Mucosa of descending colon (tissue), 3 donors: ENCODE measurements around the gene BLCAP. TPM values are rescaled to one million over a fixed set of nuclear protein-coding genes. Genes with fewer than 3 reads are reported as not detected.

ENCODE experiments used
- ATAC-seq: fragments of 200-7000 bp; cut with Tn5 transposase; one replicate; pipeline ENCODE4 v1.9.1; 2020; ENCODE audit warnings: mild to moderate bottlenecking, moderate library complexity
- DNase-seq, 3 donors: peaks; one replicate each; pipeline ENCODE4 v3.0.0-alpha.2; 2020
- H3K36me3 ChIP-seq: fragments of 200-600 bp; one replicate; pipeline ENCODE4 v1.8.0; 2021; ENCODE audit warnings: low read depth, mild to moderate bottlenecking
- H3K4me1 ChIP-seq: fragments of 200-600 bp; one replicate; pipeline ENCODE4 v1.8.0; 2021; ENCODE audit warnings: low read depth, mild to moderate bottlenecking
- H3K4me3 ChIP-seq: fragments of 200-600 bp; one replicate; pipeline ENCODE4 v1.8.0; 2021; ENCODE audit warnings: mild to moderate bottlenecking
- H3K9me3 ChIP-seq: fragments of 200-600 bp; one replicate; pipeline ENCODE4 v1.8.0; 2021; ENCODE audit warnings: mild to moderate bottlenecking
- intact Hi-C, 2 donors: fragments of 100-400 bp; cut with DNase I in 1 of 2; cut with micrococcal nuclease in 1 of 2; formaldehyde crosslinking; loops; one replicate each; pipeline versions ENCODE4 v1.11.0 to v1.11.1; 2022; cut with DNase I, micrococcal nuclease
- total RNA-seq, 3 donors: library from RNA; stranded (reverse); fragmentation: NEBNext Ultra II Directional in 2 of 3; extraction: Animal tissue kit (Norgen Biotek cat#: 25700) in 2 of 3; gene quantifications; one replicate each; pipeline versions ENCODE4 v1.2.1 to v1.2.4, GENCODE V29; 2021 to 2023
- TF ChIP-seq, protein P1 (sequence below): fragments of 200-600 bp; IDR thresholded peaks from one replicate; pipeline ENCODE4 v1.8.0; 2022; ENCODE audit warnings: antibody characterized with exemption, mild to moderate bottlenecking
- donor health status: DM: no; HTN: no; CAD: no; lungs with moderate emphysema.
- donor health status: DM: no; HTN: no; CAD: no.
- donor health status: DM: no; HTN: yes; CAD: no.

The BLCAP gene
- total RNA-seq, 3 donors from 2014 or later: 87.9 to 110 (median 108) TPM

DNA sequence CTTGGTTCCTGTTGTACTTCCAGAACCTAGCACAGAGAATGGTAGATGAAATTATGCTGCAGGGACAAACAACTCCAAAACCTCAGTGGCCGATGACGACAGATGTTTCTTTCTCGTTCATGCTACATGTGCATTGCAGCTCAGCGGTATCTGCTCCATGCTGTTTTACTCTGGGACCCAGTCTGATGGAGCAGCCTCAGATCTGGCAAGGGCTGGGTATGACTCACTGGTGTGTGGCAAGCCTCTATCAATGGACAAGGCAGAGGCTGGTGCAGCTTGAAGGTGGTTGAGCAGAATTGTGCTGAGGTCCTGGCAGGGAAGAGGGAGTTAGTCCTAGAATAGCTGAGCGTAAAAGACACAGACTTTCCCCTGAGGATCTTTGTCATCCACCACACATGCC lies 10.3 kb upstream of the BLCAP start:
- Histone ChIP-seq H3K9me3 (no peaks in the 10 kb centered on the region), H3K36me3 (no peaks in the 10 kb centered on the region), H3K4me1 (peaks cover 26% of the 10 kb centered on the region), H3K4me3 (no peak overlapping the region)
- TF ChIP-seq, protein P1, sequence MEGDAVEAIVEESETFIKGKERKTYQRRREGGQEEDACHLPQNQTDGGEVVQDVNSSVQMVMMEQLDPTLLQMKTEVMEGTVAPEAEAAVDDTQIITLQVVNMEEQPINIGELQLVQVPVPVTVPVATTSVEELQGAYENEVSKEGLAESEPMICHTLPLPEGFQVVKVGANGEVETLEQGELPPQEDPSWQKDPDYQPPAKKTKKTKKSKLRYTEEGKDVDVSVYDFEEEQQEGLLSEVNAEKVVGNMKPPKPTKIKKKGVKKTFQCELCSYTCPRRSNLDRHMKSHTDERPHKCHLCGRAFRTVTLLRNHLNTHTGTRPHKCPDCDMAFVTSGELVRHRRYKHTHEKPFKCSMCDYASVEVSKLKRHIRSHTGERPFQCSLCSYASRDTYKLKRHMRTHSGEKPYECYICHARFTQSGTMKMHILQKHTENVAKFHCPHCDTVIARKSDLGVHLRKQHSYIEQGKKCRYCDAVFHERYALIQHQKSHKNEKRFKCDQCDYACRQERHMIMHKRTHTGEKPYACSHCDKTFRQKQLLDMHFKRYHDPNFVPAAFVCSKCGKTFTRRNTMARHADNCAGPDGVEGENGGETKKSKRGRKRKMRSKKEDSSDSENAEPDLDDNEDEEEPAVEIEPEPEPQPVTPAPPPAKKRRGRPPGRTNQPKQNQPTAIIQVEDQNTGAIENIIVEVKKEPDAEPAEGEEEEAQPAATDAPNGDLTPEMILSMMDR: no peak
- intact Hi-C loops: loop anchor here (10.0 kb wide), 2 partner anchors 153 to 343 kb away; no protein-coding TSS in a partner anchor
- DNase-seq (no peak), ATAC-seq (peak; percentile 23)

DNA sequence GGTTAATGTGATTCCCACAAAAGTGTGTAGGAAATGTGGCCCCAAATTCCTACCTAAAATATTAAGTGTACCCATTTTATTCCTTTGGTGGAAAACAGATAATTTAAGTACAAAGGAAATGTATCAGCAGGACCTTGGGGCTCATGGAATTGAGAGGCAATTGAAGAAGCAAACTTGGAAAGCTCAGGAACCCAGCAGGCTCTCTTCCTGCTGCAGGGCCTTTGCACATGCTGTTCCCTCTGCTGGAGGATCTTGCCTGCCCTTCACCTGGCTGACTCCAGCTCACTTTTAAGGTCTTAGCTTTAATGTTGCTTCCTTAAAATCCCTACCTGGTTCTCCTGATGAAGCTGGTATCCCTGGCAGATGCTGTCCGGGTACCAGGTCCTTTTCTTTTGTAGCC lies 9.8 kb upstream of the BLCAP start:
- intact Hi-C loops: loop anchor here (10.0 kb wide), 2 partner anchors 153 to 343 kb away; no protein-coding TSS in a partner anchor
- H3K4me1 ChIP-seq: peaks cover 22% of the 10 kb centered on the region
- TF ChIP-seq, protein P1: no peak
- no peak overlapping the region for H3K4me3 ChIP-seq
- ATAC-seq (no peak), DNase-seq (no peak)
- H3K9me3 ChIP-seq: no peaks in the 10 kb centered on the region
- H3K36me3 ChIP-seq: no peaks in the 10 kb centered on the region

DNA sequence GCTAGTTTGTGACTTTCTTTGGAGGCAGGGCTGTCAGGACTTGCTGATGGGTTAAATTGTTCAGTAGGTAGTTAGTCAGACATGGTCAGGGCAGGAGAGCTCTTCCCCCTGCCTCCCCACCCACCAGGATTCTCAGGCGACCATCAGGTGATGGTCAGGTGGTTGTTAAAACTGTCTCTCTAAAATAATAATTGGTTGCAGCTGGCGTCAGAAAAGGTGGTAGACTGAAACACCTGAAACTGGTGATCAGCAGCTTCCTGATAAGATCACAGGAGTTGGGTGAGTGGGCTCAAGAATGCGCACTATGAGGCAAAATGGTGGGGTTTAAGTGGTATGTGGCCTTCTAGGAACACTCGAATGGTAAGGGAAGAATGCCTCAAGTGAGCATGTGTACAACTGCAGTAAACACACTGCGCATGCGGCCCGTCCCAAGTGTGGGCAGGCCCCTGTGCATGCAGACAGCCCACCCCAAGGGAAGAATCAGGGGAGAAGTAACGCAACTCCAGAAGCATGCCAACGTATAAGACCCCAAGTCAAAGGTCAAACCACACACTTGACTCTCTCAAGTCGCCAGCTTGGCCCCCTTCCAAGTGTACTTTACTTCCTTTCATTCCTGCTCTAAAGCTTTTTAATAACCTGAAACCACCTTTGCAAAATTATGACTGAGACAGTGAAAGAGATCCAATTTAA lies 7.9 kb upstream of the BLCAP start:
- Histone ChIP-seq H3K4me1 (peaks cover 22% of the 10 kb centered on the region), H3K4me3 (no peak overlapping the region), H3K36me3 (no peaks in the 10 kb centered on the region), H3K9me3 (no peaks in the 10 kb centered on the region)
- ATAC-seq (peak; percentile 22), DNase-seq (no peak)
- TF ChIP-seq, protein P1: no peak
- intact Hi-C loops: loop anchor here (10.0 kb wide), 2 partner anchors 151 to 341 kb away; no protein-coding TSS in a partner anchor

DNA sequence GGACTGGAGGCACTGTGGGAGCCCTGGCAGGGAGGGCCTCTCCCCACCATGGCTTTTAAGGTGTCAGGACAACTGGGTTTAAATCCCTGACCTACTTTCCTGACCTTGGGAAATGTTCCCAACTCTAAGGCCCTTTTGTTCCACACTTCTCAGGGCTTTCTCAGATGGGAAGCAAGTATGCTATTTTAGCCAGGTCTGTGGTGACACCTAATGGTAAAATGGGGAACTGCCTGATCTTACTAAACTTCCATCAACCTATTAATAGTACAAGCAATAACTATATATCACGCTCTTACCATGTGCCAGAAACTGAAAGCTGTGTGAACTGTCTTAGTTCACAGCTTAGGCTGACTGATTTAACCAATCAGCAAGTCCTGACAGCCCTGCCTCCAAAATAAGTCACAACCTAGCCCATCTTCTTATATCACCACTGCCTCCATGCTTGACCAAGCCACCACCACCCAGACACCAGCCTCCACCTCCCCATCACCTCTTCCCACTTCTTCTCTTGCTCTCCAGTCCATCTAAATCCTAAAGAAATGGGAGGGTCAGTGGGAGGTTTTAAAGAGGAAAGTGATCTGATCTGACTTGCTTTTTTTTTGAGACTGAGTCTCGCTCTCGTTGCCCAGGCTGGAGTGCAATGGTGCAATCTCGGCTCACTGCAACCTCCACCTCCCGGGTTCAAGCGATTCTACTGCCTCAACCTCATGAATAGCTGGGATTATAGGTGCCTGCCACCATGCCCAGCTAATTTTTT lies 6.9 kb upstream of the BLCAP start:
- Histone ChIP-seq H3K9me3 (no peaks in the 10 kb centered on the region), H3K36me3 (no peaks in the 10 kb centered on the region), H3K4me1 (peaks cover 15% of the 10 kb centered on the region), H3K4me3 (no peak overlapping the region)
- TF ChIP-seq, protein P1: peak; percentile 81
- DNase-seq (peak in 1 of 3 donors; percentile 93), ATAC-seq (peak; percentile 92)
- intact Hi-C loops: loop anchor here (5.0 to 10.0 kb wide), 4 partner anchors 150 to 340 kb away; no protein-coding TSS in a partner anchor

DNA sequence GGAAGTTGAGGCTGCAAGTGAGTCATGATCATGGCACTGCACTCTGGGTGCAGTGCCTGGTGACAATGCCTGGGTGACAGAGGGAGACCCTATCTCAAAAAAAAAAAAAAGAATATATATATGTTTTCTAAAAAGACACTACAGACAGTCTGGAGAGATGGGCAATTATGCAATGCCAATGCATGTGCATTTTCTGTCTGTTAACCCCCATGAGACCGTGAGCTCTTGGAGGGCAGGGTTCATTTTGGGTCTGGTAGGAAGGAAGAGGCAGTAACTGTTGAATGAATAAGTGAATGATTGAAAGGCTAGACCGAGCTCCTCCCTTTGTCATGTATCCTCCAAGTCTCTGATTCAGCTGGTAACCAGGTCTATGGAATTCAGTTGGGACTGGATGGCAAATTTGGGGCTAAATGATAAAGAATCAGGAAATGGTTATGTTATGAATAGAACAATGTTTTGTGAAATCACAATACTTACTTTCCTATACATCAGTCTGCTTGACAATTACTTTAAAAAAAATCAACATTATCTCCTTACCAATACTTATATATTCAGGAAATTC lies 5.6 kb upstream of the BLCAP start:
- no peak for DNase-seq
- H3K36me3 ChIP-seq: no peaks in the 10 kb centered on the region
- no peak for ATAC-seq
- H3K4me3 ChIP-seq: no peak overlapping the region
- no peaks in the 10 kb centered on the region for H3K9me3 ChIP-seq
- H3K4me1 ChIP-seq: peaks cover 13% of the 10 kb centered on the region
- TF ChIP-seq, protein P1: no peak
- intact Hi-C loops: loop anchor here (5.0 to 10.0 kb wide), 4 partner anchors 148 to 338 kb away; no protein-coding TSS in a partner anchor
